ENCODE results near the gene AIP. TPM values are rescaled to one million over a fixed set of nuclear protein-coding genes. Genes with fewer than 3 reads are reported as not detected.

AIP gene
- total and polyA plus RNA-seq, 2 donors from 2014 or later, result 61.5 to 135 TPM

- no peaks in the 10 kb centered on the region for H3K27me3 ChIP-seq (ENCODE audit: control insufficient read depth, insufficient read depth, low read length)
- no peak overlapping the region for H3K4me3 ChIP-seq (ENCODE audit: low read length in 3 of 3)
- H3K9ac ChIP-seq (ENCODE audit: low read length in 3 of 3), result no peak overlapping the region
- no peaks in the 10 kb centered on the region for H3K9me3 ChIP-seq (ENCODE audit: control insufficient read depth in 2 of 3, insufficient read depth in 1 of 3, low read length in 3 of 3)
- H3K27ac ChIP-seq (ENCODE audit: low read depth in 2 of 2, low read length in 2 of 2), result no peak overlapping the region
- DNase-seq, result peak in 1 of 5 donors; percentile 66
- H3K36me3 ChIP-seq (ENCODE audit: control insufficient read depth in 2 of 3, insufficient read depth in 3 of 3, low read length in 3 of 3), result no peaks in the 10 kb centered on the region
- intact Hi-C loops (cut with DNase I), result no loop called here
- peaks cover 0 to 2% (median 0%) of the 10 kb centered on the region in 3 donors for H3K4me1 ChIP-seq (ENCODE audit: control insufficient read depth in 2 of 3, insufficient read depth in 2 of 3, low read depth in 1 of 3, low read length in 3 of 3)
- TF ChIP-seq CTCF (IDR thresholded peaks at IDR 0.05; ENCODE audit: borderline replicate concordance, extremely low read depth, insufficient read depth), result no peak
- no peak for FAIRE-seq
Measured at GRCh38 chr11:67453816-67454732, 28.8 kb upstream of the AIP start.

- Histone ChIP-seq H3K27me3 (ENCODE audit: control insufficient read depth, insufficient read depth, low read length) (no peaks in the 10 kb centered on the region), H3K4me3 (ENCODE audit: low read length in 3 of 3) (no peak within 1 kb of the TSS), H3K4me1 (ENCODE audit: control insufficient read depth in 2 of 3, insufficient read depth in 2 of 3, low read depth in 1 of 3, low read length in 3 of 3) (peaks cover 0 to 2% (median 0%) of the 10 kb centered on the region in 3 donors), H3K9ac (ENCODE audit: low read length in 3 of 3) (no peak within 1 kb of the TSS), H3K27ac (ENCODE audit: low read depth in 2 of 2, low read length in 2 of 2) (no peak within 1 kb of the TSS), H3K9me3 (ENCODE audit: control insufficient read depth in 2 of 3, insufficient read depth in 1 of 3, low read length in 3 of 3) (no peaks in the 10 kb centered on the region), H3K36me3 (ENCODE audit: control insufficient read depth in 2 of 3, insufficient read depth in 3 of 3, low read length in 3 of 3) (no peaks in the 10 kb centered on the region)
- peak in 1 of 5 donors; percentile 43 for DNase-seq
- no peak for FAIRE-seq
- intact Hi-C loops (cut with DNase I), result no loop called here
- no peak for TF ChIP-seq CTCF (IDR thresholded peaks at IDR 0.05; ENCODE audit: borderline replicate concordance, extremely low read depth, insufficient read depth)
Measured at GRCh38 chr11:67455054-67455453, 27.8 kb upstream of the AIP start, which contains the start of gene CABP4. TSS of gene CABP4 (plus strand) at chr11:67455354. CDS start at chr11:67455424, 70 bp downstream.

GRCh38 chr11:67456068-67456705 is 26.6 kb upstream of the AIP start:
- Histone ChIP-seq H3K4me1 (ENCODE audit: control insufficient read depth in 2 of 3, insufficient read depth in 2 of 3, low read depth in 1 of 3, low read length in 3 of 3) (peaks cover 0 to 2% (median 0%) of the 10 kb centered on the region in 3 donors), H3K9me3 (ENCODE audit: control insufficient read depth in 2 of 3, insufficient read depth in 1 of 3, low read length in 3 of 3) (no peaks in the 10 kb centered on the region), H3K4me3 (ENCODE audit: low read length in 3 of 3) (no peak overlapping the region), H3K36me3 (ENCODE audit: control insufficient read depth in 2 of 3, insufficient read depth in 3 of 3, low read length in 3 of 3) (no peaks in the 10 kb centered on the region), H3K9ac (ENCODE audit: low read length in 3 of 3) (no peak overlapping the region), H3K27ac (ENCODE audit: low read depth in 2 of 2, low read length in 2 of 2) (no peak overlapping the region), H3K27me3 (ENCODE audit: control insufficient read depth, insufficient read depth, low read length) (no peaks in the 10 kb centered on the region)
- FAIRE-seq, result no peak
- no peak for TF ChIP-seq CTCF (IDR thresholded peaks at IDR 0.05; ENCODE audit: borderline replicate concordance, extremely low read depth, insufficient read depth)
- DNase-seq, result peak in 1 of 5 donors; percentile 67
- intact Hi-C loops (cut with DNase I), result no loop called here

Data from kidney (tissue), 14 donors.